Fibroblast of lung (primary cell): ENCODE results near the gene ANKRD66. TPM values are rescaled to one million over a fixed set of nuclear protein-coding genes. Genes with fewer than 3 reads are reported as not detected.

Experiments
- DNase-seq, 2 donors: peaks; one replicate each; pipeline versions ENCODE4 v3.0.0 to v3.0.0-alpha.2; 2010; ENCODE audit warnings: low read depth in 2 of 2
- H2AFZ ChIP-seq: 2 replicates; pipeline ENCODE4 v1.5.1; 2012; ENCODE audit warnings: low read length, control low read depth, inconsistent platforms
- H3K27ac ChIP-seq: 2 replicates; pipeline ENCODE4 v1.5.1; 2011; ENCODE audit warnings: low read length, control low read depth; ENCODE audit not compliant: insufficient read depth
- H3K27me3 ChIP-seq: 2 replicates; pipeline ENCODE4 v1.5.1; 2011; ENCODE audit warnings: mild to moderate bottlenecking, low read length; ENCODE audit not compliant: control insufficient read depth, insufficient read depth
- H3K36me3 ChIP-seq: 2 replicates; pipeline ENCODE4 v1.5.1; 2011; ENCODE audit warnings: low read length; ENCODE audit not compliant: control insufficient read depth, insufficient read depth
- H3K4me1 ChIP-seq: 2 replicates; pipeline ENCODE4 v1.5.1; 2011; ENCODE audit warnings: low read length; ENCODE audit not compliant: control insufficient read depth, insufficient read depth; ENCODE audit errors: extremely low read depth
- H3K4me2 ChIP-seq: 2 replicates; pipeline ENCODE4 v1.5.1; 2011; ENCODE audit warnings: low read length, control low read depth; ENCODE audit not compliant: insufficient read depth; ENCODE audit errors: extremely low read depth
- H3K4me3 ChIP-seq, 4 experiments: fragments of 200-600 bp in 1 of 4; sonication (generic) in 1 of 4; replicated peaks in 1 of 4; 2 replicates each; pipeline ENCODE4 v1.5.1; 2011 to 2016; ENCODE audit warnings: low read length in 4 of 4, low read depth in 3 of 4, mild to moderate bottlenecking in 3 of 4, control low read depth in 2 of 4, inconsistent platforms in 1 of 4, mixed read lengths in 1 of 4; ENCODE audit not compliant: insufficient read depth in 1 of 4; ENCODE audit errors: control extremely low read depth in 1 of 4
- H3K79me2 ChIP-seq: 2 replicates; pipeline ENCODE4 v1.5.1; 2012; ENCODE audit warnings: mild to moderate bottlenecking, low read length, inconsistent platforms; ENCODE audit not compliant: control insufficient read depth, insufficient read depth
- H3K9ac ChIP-seq: 2 replicates; pipeline ENCODE4 v1.5.1; 2011; ENCODE audit warnings: mild to moderate bottlenecking, low read length, control low read depth; ENCODE audit not compliant: insufficient read depth
- H3K9me3 ChIP-seq: 2 replicates; pipeline ENCODE4 v1.5.1; 2012; ENCODE audit warnings: low read depth, low read length; ENCODE audit not compliant: control insufficient read depth, insufficient read depth
- H4K20me1 ChIP-seq: 2 replicates; pipeline ENCODE4 v1.5.1; 2011; ENCODE audit warnings: low read length; ENCODE audit not compliant: control insufficient read depth, insufficient read depth; ENCODE audit errors: extremely low read depth
- EZH2 ChIP-seq: IDR thresholded peaks from 2 replicates; pipeline ENCODE4 v1.5.1; 2012; ENCODE audit warnings: low read length, control low read depth, mild to moderate bottlenecking; ENCODE audit errors: missing control alignments
- polyA plus RNA-seq, 2 donors: library from polyadenylated mRNA; depleted of rRNA in 1 of 2; stranded (reverse) in 1 of 2; unstranded in 1 of 2; fragments of >200 nt; gene quantifications; 2 replicates each; pipeline ENCODE4 v1.2.1, GENCODE V29; 2011 to 2012; ENCODE audit warnings: missing spikeins in 1 of 2
- total RNA-seq: library from RNA; depleted of rRNA; stranded (reverse); fragments of >200 nt; gene quantifications from 2 replicates; pipeline ENCODE4 v1.2.1, GENCODE V29; 2014
- TF ChIP-seq, protein P1 (sequence below), 2 donors: IDR thresholded peaks in 1 of 2; conservative IDR thresholded peaks in 1 of 2; 1 replicate in 1 of 2; 2 replicates in 1 of 2; pipeline ENCODE4 v1.5.1; 2011 to 2012; ENCODE audit warnings: low read length in 2 of 2, control low read depth in 1 of 2, inconsistent platforms in 1 of 2, low read depth in 1 of 2, mild to moderate bottlenecking in 1 of 2

Gene ANKRD66
- total and polyA plus RNA-seq, 2 donors (not counting 1 experiment from before 2014, with no cell fraction given): not detected

DNA sequence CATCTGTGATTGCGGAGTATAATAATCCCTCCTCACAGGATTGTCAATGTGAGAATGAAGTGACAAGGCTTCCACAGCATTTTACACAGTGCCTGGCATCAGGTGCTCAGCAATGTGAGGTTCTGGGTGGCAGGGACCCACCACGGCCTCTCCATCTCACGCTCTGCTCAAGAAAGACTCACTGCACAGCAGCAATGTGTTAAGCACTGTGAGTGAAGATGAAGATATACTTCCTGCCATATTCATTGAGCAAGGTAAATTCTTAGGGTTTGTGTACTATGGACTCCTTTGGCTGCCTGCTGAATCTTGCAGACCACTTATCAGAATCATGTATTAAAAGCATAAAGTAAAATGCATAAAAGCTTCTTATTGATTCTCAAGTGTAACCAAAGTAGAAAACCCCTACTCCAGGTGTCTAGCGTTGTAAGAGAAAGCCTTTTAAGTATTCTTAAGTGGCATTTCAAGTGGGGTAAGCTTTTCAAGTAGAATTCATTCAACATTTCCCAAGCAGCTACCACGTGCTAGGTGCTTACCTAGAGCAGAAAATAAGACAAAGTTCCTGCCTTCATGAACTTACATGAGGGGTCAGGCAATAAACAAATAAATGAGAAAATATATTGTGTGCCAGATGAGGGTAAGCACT is 29.5 kb downstream of the ANKRD66 start:
- H3K4me2 ChIP-seq: no peak overlapping the region
- no peaks in the 10 kb centered on the region for H3K4me1 ChIP-seq
- no peak overlapping the region for H3K4me3 ChIP-seq
- H4K20me1 ChIP-seq: no peaks in the 10 kb centered on the region
- no peak overlapping the region for H3K27ac ChIP-seq
- H3K79me2 ChIP-seq: no peaks in the 10 kb centered on the region
- H2AFZ ChIP-seq: no peak overlapping the region
- no peak for TF ChIP-seq EZH2
- TF ChIP-seq, protein P1, sequence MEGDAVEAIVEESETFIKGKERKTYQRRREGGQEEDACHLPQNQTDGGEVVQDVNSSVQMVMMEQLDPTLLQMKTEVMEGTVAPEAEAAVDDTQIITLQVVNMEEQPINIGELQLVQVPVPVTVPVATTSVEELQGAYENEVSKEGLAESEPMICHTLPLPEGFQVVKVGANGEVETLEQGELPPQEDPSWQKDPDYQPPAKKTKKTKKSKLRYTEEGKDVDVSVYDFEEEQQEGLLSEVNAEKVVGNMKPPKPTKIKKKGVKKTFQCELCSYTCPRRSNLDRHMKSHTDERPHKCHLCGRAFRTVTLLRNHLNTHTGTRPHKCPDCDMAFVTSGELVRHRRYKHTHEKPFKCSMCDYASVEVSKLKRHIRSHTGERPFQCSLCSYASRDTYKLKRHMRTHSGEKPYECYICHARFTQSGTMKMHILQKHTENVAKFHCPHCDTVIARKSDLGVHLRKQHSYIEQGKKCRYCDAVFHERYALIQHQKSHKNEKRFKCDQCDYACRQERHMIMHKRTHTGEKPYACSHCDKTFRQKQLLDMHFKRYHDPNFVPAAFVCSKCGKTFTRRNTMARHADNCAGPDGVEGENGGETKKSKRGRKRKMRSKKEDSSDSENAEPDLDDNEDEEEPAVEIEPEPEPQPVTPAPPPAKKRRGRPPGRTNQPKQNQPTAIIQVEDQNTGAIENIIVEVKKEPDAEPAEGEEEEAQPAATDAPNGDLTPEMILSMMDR (conservative IDR thresholded peaks at IDR 0.05 in 1 of 2, IDR thresholded peaks at IDR 0.05 in 1 of 2; ENCODE audit: low read depth in 1 of 2, low read length in 2 of 2): no peak
- no peaks in the 10 kb centered on the region for H3K36me3 ChIP-seq
- no peak for DNase-seq
- no peak overlapping the region for H3K9ac ChIP-seq
- no peaks in the 10 kb centered on the region for H3K27me3 ChIP-seq
- no peaks in the 10 kb centered on the region for H3K9me3 ChIP-seq

DNA sequence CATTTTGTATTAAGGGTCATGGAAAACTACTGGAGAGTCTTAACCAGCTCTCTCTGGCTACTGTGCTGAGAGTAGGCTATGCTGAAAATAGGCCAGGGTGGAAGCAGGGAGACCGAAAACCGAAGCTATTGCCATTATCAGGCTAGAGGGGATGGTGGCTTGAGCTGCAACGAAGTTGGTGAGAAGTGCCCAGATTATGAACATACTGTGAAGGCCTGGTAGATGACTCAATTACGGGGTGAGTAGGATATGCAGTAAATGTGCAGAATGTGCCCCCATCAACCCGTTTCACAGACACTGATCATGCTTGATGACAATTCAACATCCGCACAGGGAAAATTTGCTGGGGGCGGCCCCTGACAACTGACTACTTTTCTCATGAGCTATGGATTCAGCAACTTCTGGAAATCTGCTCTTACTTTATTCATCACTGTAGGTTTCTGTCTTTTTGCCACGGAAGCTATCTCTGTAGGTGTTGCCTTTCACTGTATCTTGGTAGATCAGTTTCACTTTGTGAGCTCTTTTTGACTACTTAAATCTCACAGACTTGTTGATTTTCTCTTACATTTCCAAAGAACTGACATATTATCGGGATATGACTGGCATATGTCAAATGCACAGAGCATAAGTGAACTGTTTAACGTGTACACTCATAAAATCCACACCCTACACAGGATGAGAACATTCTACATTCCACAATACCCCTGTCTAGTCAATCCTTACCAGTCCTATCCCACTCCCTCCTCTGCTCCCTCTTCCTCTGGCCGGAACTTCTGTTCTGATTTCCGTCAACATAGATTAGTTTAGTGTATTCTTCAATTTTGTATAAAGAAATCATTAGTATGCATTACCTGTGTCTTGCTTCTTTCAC is 31.0 kb downstream of the ANKRD66 start:
- no peak overlapping the region for H3K27ac ChIP-seq

More for the DNA sequence above, 31.0 kb downstream of the ANKRD66 start:
- Histone ChIP-seq H4K20me1 (no peaks in the 10 kb centered on the region), H2AFZ (no peak overlapping the region), H3K9ac (no peak overlapping the region), H3K27me3 (no peaks in the 10 kb centered on the region), H3K36me3 (no peaks in the 10 kb centered on the region), H3K9me3 (no peaks in the 10 kb centered on the region), H3K79me2 (no peaks in the 10 kb centered on the region), H3K4me2 (no peak overlapping the region), H3K4me3 (no peak overlapping the region), H3K4me1 (no peaks in the 10 kb centered on the region)
- DNase-seq: no peak
- no peak for TF ChIP-seq EZH2
- TF ChIP-seq, protein P1 (conservative IDR thresholded peaks at IDR 0.05 in 1 of 2, IDR thresholded peaks at IDR 0.05 in 1 of 2; ENCODE audit: low read depth in 1 of 2, low read length in 2 of 2): no peak
